Osteocyte (in vitro differentiated cells): ENCODE data around the gene TSPAN2. TPM values are rescaled to one million over a fixed set of nuclear protein-coding genes. Genes with fewer than 3 reads are reported as not detected.
A peak's percentile ranks its signal among the peaks of the same experiment; 100 is the strongest.

Source experiments
- DNase-seq: peaks from one replicate; pipeline ENCODE4 v3.0.0; 2021; ENCODE audit warnings: mixed read lengths; ENCODE audit not compliant: unreplicated experiment; ENCODE audit errors: extremely low spot score
- H3K27ac Mint-ChIP-seq: one replicate; pipeline ENCODE4 v1.8.0; 2021; ENCODE audit warnings: mild to moderate bottlenecking, mixed read lengths; ENCODE audit not compliant: unreplicated experiment
- H3K27me3 Mint-ChIP-seq: one replicate; pipeline ENCODE4 v1.8.0; 2021; ENCODE audit warnings: mixed read lengths; ENCODE audit not compliant: unreplicated experiment
- H3K36me3 Mint-ChIP-seq: one replicate; pipeline ENCODE4 v1.8.0; 2021; ENCODE audit warnings: mixed read lengths; ENCODE audit not compliant: unreplicated experiment
- H3K4me1 Mint-ChIP-seq: one replicate; pipeline ENCODE4 v1.8.0; 2021; ENCODE audit warnings: mixed read lengths; ENCODE audit not compliant: unreplicated experiment
- H3K4me3 Mint-ChIP-seq: one replicate; pipeline ENCODE4 v1.8.0; 2021; ENCODE audit warnings: mild to moderate bottlenecking, moderate library complexity, mixed read lengths; ENCODE audit not compliant: unreplicated experiment
- H3K9me3 Mint-ChIP-seq: one replicate; pipeline ENCODE4 v1.8.0; 2021; ENCODE audit warnings: mixed read lengths; ENCODE audit not compliant: unreplicated experiment
- CTCF ChIP-seq: fragments of 200-600 bp; sonication (generic); IDR thresholded peaks from 2 replicates; pipeline ENCODE4 v1.5.0; 2021; ENCODE audit warnings: antibody characterized with exemption, mild to moderate bottlenecking, moderate library complexity
- total RNA-seq: library from RNA; stranded (reverse); gene quantifications from 2 replicates; pipeline ENCODE4 v1.2.1, GENCODE V29; 2021

The TSPAN2 gene
- total RNA-seq, 1 donor from 2014 or later: 3.5 TPM

- Mint-ChIP-seq H3K4me3 (no peak overlapping the region), H3K36me3 (peaks cover 3% of the 10 kb centered on the region), H3K9me3 (no peaks in the 10 kb centered on the region), H3K27me3 (no peaks in the 10 kb centered on the region), H3K27ac (no peak overlapping the region), H3K4me1 (peaks cover 12% of the 10 kb centered on the region)
- no peak for DNase-seq
- TF ChIP-seq CTCF: no peak
These were observed 28.8 kb downstream of the TSPAN2 start for GRCh38 chr1:115060501-115060900.

- Mint-ChIP-seq H3K4me3 (no peak overlapping the region), H3K27me3 (no peaks in the 10 kb centered on the region), H3K36me3 (peaks cover 3% of the 10 kb centered on the region), H3K9me3 (no peaks in the 10 kb centered on the region), H3K27ac (no peak overlapping the region), H3K4me1 (peaks cover 12% of the 10 kb centered on the region)
- DNase-seq: no peak
- TF ChIP-seq CTCF: no peak
These were observed 30.0 kb downstream of the TSPAN2 start for GRCh38 chr1:115059316-115059715.

- DNase-seq: no peak
- peaks cover 8% of the 10 kb centered on the region for H3K4me1 Mint-ChIP-seq
- H3K36me3 Mint-ChIP-seq: peaks cover 3% of the 10 kb centered on the region
These were observed 31.5 kb downstream of the TSPAN2 start for GRCh38 chr1:115057661-115058254.

GRCh38 chr1:115056395-115056798 lies 32.9 kb downstream of the TSPAN2 start:
- no peak overlapping the region for H3K27ac Mint-ChIP-seq
- H3K4me1 Mint-ChIP-seq: no peaks in the 10 kb centered on the region
- H3K9me3 Mint-ChIP-seq: no peaks in the 10 kb centered on the region
- H3K36me3 Mint-ChIP-seq: peaks cover 3% of the 10 kb centered on the region
- H3K27me3 Mint-ChIP-seq: no peaks in the 10 kb centered on the region
- no peak for DNase-seq
- no peak for TF ChIP-seq CTCF
- no peak overlapping the region for H3K4me3 Mint-ChIP-seq

More at GRCh38 chr1:115057661-115058254, 31.5 kb downstream of the TSPAN2 start:
- H3K4me3 Mint-ChIP-seq: no peak overlapping the region
- no peak overlapping the region for H3K27ac Mint-ChIP-seq
- TF ChIP-seq CTCF: no peak
- no peaks in the 10 kb centered on the region for H3K9me3 Mint-ChIP-seq
- H3K27me3 Mint-ChIP-seq: no peaks in the 10 kb centered on the region

- Mint-ChIP-seq H3K9me3 (no peaks in the 10 kb centered on the region), H3K27me3 (no peaks in the 10 kb centered on the region), H3K27ac (no peak overlapping the region), H3K4me1 (no peaks in the 10 kb centered on the region), H3K36me3 (no peaks in the 10 kb centered on the region), H3K4me3 (no peak overlapping the region)
- peak; percentile 82 for TF ChIP-seq CTCF
- no peak for DNase-seq
These were observed 36.7 kb downstream of the TSPAN2 start for GRCh38 chr1:115052454-115053083.
